ENCODE results near the gene MROH2A.

The MROH2A gene

DNA sequence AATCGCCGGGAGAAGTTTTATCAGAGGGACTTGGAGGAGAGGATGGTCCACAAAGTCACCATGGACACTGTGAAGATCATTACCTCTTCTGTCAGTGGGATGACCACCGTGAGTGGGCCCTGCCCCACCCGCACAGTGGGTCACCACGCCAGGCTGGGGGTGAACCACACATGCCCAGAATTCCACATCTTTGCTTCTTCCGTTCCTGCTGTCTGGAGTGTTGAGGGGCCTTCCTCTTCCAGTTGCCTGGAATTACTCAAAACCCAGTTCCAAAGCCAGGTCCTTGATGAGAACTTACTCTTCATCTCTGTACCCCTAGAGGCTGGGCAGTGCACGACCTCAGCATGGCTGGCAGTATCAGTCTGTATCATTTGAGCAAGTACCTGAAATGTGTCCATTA is 22.1 kb downstream of the MROH2A start:
- DNase-seq (ENCODE audit: extremely low read depth in 1 of 2, low read depth in 1 of 2), result no peak

DNA sequence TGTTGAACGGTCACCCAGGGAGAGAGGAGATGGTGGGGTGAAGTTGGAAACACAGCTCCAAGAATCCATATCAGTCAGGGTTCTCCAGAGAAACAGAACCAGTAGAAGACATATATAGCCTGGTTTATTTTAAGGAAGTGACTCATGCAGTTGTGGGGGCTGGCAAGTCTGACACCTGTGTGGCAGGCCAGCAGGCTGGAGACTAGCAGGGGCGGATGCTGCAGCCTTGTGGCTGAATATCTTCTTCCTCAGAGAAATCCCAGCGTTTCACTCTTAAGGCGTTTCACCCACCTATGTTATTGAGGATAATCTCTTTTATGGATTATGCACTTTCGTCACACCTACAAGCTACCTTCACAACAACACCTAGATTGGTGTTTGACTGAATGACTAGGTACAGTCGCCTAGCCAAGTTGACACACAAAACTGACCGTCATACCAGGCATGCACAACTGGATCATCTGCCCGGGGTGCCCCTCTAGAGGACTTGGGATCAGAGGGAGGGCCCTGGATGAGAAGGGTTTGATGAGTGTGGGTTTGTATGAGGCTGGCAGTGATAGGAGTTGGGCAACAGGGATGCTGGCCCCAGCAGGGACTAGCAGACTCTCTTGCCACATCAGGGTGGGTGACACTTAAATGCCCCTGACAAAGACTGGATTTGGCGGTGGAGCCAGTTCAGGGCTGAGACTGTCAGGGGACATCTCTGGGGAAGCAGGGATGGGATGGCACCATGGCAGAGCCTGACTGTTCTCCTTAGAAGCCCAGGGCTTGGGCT is 23.4 kb downstream of the MROH2A start:
- no peak for DNase-seq (ENCODE audit: extremely low read depth in 1 of 2, low read depth in 1 of 2)

- no peak for DNase-seq (ENCODE audit: extremely low read depth in 1 of 2, low read depth in 1 of 2)
These were observed 24.1 kb downstream of the MROH2A start for GRCh38 chr2:233802132-233802815.

- no peak for DNase-seq (ENCODE audit: extremely low read depth in 1 of 2, low read depth in 1 of 2)
These were observed 25.3 kb downstream of the MROH2A start for GRCh38 chr2:233803292-233803911.

DNA sequence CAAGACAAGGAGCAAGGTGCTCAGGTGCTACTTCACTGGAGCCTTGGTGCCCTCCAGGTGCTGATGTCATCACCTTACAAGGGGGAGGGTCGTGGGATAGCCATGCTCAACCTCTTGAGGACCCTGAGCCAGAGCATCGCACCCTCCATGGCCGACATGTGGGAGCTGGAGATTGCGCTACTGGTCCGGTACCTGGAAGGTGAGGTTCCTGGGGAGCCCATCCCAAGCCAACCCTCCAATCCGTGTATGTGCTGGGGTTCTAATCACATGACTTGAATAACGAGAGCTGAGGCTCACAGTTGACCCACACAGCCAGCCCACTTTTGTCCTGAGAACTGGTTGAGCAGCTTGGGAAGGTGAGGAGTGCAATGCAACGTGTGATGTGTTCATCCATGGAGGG is 25.9 kb downstream of the MROH2A start:
- DNase-seq (ENCODE audit: extremely low read depth in 1 of 2, low read depth in 1 of 2), result no peak

- DNase-seq (ENCODE audit: extremely low read depth in 1 of 2, low read depth in 1 of 2), result no peak
These were observed 29.2 kb downstream of the MROH2A start for GRCh38 chr2:233807215-233807865.

DNA sequence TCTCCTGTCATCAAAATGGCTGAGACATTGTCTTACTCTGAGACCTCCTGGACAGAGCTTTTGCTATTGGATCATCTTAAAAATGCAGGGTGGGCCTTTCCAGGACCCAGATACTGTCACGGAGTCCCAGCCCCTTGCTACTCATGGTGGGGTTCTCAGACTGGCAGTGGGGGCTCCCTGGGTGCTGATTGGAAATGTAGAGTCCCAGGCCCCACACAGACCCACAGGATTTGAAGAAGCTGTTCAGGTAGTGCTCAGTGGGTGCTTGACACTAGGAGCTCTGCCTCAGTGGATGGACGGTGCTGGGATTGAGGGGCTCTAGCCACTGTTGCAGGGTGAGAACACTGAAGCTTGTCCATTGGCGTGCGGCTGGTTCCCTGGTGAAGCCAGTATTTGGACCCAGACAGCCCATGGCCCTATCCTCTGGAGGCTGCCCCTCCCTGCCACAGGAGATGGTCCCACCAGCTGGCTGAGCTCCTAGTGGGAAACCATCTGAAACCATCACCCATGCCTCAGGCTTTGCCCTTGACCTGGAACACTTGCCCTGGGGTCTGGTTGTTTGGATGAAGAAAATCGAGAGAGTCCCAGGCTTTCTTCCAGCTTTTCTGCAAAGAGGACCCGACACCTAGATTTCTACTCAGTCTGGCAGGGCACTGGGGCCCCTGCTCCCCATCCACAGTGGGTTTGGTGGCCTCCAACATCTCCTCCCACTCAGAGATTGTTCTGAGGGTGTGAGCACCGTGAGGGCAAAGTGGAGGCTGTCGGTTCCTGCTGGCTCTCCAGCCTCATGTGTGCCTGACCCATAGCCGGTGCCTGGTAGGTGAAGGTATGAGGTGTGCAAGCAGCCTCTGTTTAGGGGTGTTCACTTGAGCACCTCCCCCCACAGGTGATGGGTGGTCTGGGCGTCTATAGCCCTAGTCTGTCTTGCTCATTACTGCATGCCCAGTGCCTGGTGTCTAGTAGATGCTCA is 30.1 kb downstream of the MROH2A start:
- DNase-seq (ENCODE audit: extremely low read depth in 1 of 2, low read depth in 1 of 2), result no peak

- DNase-seq (ENCODE audit: extremely low read depth in 1 of 2, low read depth in 1 of 2), result no peak
These were observed 32.3 kb downstream of the MROH2A start for GRCh38 chr2:233810385-233810784.

- no peak for DNase-seq (ENCODE audit: extremely low read depth in 1 of 2, low read depth in 1 of 2)
These were observed 33.0 kb downstream of the MROH2A start for GRCh38 chr2:233811087-233811486.

- DNase-seq (ENCODE audit: extremely low read depth in 1 of 2, low read depth in 1 of 2), result no peak
These were observed 33.6 kb downstream of the MROH2A start for GRCh38 chr2:233811732-233812131.

DNA sequence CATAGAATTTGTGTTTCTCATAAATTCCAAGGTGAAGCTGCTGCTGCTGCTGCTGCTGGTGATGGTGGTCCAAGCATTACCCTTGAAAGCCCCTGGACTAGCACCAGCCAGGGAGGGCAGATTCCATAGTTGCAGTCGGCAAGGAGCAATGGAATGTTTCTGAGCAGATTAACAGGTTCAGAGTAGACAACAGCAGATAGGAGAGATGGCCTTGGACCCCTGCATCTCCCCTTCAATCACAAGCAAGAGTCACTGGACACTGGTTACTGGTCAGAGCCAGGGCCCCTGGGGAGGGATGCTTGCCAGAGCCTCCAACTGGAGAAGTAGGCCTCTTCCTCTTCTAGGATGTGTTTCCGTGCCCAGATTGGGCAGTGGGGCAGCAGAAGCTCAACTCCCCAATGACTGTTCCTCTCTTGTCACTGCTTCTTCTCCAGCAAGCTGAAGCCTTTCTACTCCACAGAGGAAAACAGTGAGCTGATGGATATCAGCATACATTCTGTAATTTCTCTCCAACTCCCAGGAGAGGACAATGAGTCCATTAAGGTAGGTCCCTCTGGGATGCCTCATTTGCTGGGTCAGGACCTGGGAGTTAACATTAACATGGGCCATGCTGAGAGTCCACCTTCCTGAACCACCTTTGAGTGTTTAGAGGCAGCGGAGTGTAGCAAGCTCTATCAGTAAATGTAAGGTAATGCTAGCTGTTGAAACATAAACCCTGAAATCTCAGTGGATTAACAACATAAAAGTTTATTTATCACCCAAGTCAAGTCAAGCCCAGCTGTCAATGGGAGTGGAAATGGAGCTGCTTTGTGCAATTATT is 35.3 kb downstream of the MROH2A start:
- no peak for DNase-seq (ENCODE audit: extremely low read depth in 1 of 2, low read depth in 1 of 2)

GRCh38 chr2:233814056-233814835 is 36.1 kb downstream of the MROH2A start:
- no peak for DNase-seq (ENCODE audit: extremely low read depth in 1 of 2, low read depth in 1 of 2)

- DNase-seq (ENCODE audit: extremely low read depth in 1 of 2, low read depth in 1 of 2), result no peak
These were observed 37.7 kb downstream of the MROH2A start for GRCh38 chr2:233815861-233816260.

GRCh38 chr2:233816334-233816733 is 38.2 kb downstream of the MROH2A start:
- no peak for DNase-seq (ENCODE audit: extremely low read depth in 1 of 2, low read depth in 1 of 2)

DNA sequence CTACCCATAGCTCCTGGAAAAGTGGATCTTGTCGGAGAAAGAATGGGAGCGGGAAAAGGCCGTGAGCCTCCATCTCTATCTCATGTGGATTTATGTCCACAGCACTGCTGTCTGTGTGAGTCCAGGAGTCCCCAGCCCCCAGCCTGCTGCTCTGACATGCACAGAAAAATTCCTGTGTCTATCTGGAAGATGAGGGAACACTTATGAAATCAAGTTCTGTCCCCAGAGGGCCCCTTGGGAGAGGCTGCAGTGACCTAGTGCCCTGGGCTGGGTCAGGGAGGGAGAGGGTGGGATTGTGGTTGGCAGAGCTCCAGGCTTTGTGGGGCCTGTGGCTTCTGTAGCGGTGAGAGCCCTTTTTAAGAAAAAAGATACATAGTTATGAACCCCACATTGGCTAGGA is 38.6 kb downstream of the MROH2A start:
- no peak for DNase-seq (ENCODE audit: extremely low read depth in 1 of 2, low read depth in 1 of 2)

- no peak for DNase-seq (ENCODE audit: extremely low read depth in 1 of 2, low read depth in 1 of 2)
These were observed 39.3 kb downstream of the MROH2A start for GRCh38 chr2:233817361-233817911.

GRCh38 chr2:233817995-233818638 is 40.0 kb downstream of the MROH2A start:
- DNase-seq (ENCODE audit: extremely low read depth in 1 of 2, low read depth in 1 of 2), result no peak

Measured in activated CD8-positive, alpha-beta memory T cell treated with anti-CD3 and anti-CD28 coated beads for 1 hour (primary cell).